GM18909 (cell line): Measurements from ENCODE around the gene DLAT.
"Not testable (repeated sequence)": the region's sequence is repeated elsewhere in the genome, so short reads cannot be mapped to it uniquely, and the experiment has no call there.

Experiments used
- ATAC-seq: cut with Tn5 transposase; IDR thresholded peaks from one replicate; pipeline ENCODE4 v1.9.1; 2021; ENCODE audit warnings: mild to moderate bottlenecking; ENCODE audit not compliant: unreplicated experiment, poor library complexity

DLAT gene

DNA sequence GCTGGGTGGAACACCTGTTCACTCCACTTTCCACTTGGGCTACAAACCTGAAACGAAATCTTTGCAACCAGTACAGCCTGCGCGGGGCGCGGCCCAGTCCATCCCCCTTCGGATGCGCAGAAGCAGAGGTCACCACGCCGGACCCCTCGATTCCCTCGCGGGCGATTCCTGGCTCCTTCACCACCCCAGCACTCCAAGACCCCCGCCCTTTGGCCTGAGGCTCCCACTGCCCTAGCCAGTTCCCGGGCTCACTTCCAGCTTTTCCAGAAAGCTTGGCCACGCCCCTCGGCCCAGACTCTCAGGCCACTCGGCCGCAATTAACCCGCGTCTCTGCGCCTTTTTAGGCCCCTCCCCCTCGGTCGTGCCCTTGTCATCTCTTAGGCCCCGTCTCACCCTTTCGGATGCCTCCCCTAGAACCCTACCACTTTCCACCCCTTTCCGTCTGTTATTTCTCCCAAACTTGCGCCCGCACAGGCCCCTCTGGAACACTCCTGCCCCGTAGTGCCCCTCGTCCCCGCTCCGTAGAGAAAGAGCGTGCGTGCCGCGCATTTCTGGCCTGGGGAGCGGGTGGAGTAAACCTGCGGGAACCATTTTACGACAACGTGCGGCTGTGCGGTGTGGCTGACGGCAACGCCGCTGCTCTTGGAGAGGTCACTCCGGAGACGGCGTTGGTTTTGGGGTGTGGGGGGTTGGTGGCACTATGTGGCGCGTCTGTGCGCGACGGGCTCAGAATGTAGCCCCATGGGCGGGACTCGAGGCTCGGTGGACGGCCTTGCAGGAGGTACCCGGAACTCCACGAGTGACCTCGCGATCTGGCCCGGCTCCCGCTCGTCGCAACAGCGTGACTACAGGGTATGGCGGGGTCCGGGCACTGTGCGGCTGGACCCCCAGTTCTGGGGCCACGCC, at the start of gene DLAT:
Gene DLAT, plus strand, starts transcription at position 636 of the 906 bp plus-strand sequence. Its CDS starts 65 bp downstream, at position 701.
- peak; percentile 79 for ATAC-seq

DNA sequence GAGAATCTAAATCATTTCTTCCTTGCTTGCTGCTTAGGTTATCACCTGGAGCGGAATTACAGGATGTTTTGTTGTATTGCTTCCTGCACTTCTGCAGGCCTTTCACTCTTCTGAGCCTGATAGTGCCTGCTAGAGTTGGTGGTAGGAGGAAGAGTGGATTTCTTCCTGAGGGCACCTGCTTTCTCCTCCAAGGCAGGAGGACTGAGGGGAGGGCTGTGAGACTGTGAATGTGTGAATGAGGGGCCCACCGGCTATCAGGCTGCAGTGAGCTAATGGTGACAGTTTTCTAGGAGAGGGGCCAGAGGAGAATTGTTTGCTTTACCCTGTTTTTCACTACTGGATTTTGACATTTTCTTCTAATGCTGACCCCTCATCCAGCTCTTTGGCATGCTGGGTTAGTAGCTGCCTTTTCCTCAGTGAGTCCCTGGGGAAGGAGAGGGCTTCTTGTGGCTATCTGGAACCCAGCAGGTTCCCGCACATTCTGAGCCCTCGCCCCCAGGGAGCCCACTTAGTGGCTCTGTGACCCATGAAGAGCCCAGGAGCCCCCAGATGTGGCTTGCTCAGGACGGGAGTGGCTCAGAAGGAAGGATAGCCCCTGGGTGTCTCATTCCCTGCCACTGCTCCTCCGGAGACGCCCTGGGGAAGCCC, 49.0 kb upstream of the DLAT start:
- ATAC-seq, result no peak

DNA sequence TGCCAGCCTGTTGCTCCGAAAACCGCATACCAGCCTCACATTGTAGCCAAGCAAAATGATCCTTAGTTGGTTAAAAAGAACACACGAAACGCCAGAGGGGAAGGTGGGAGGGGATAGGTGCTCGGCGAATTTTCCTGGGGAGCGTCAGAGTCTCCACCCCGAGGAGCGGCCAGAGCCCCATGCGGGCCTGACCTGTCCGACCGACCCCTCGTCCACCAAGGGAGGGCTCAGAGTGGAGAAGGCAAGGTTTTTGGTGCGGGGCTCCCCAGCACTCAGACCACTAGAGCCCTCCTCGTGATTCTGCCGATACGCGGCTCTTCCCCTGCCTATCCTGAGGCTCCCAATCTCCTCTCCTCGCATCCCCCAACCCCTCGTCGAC, 48.5 kb upstream of the DLAT start:
- ATAC-seq, result no peak

DNA sequence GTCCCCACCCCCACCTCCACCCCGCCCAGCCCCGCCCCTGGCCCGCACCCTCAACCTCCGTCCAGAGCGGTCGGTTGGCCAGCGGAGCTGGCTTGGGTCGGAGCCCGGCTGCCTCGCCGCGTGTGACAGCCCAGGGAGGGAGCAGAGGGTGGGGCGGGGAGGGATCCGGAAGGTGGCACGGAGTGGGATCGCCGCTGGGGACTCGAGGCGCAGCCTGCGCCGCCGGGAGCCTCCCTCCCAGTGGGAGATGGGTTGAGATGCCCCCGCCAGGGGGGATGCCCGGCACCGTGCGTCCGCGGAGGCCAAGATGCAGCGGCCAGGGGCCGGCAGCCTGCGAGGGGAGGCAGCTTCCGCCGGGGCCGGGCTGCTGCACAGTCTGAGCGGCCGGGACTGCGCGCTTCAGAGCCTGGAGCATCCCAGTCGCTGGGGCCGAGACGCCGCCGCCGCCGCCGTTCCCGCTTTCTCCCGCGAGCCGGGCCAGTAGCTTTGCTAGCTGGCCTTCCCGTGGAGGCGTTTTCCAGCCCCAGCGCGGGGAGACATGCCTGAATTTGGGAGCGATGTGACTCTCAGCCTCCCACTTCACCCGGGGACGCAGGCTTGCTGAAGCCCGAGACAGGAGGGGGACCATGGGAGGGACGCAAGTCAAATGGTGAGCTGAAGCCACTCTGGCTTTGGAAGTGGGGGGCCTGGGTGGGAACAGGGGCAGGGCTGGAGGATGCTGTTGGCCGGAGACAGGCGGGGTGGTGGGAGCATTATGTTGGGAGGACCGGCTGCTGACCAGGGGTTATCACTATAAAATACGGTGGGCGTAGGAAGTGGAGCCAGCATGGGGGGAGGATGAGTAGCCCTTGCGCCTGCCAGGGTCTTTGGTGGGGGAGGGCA, 47.8 kb upstream of the DLAT start:
- ATAC-seq, result peak; percentile 38

DNA sequence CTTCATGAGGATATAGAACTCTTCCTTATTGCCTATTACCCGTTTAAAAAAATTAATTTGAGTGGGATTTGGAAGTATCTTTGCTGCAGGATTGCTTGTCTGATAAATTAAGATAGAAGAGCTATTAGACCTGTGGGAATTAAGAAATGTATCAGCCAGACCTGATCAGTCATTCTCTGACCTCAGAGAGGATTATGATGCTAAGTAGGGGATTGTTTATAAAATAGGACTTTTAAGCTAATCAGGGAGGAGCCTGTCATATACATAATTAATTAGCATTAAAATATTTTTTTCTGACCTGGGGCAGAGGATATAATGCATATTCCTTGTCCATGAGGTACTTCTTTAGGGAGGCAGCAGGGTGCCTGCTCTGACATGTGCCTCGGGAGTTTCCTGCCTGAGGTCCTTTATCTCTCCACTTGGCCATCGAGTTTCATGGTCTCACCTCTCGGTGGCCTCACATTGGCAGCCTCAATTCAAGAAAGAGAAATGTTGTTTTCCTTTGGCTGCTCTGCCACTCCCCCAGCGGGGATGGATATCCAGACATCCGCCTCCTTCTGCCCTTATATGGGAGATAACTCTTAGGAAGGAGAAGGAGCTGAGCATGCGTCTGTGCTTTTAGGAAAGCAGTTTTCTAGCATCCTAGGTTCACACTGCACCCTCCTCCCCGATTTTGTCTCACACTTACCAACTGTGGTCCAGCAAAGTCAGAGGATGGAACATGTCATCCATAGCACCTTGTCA, 47.0 kb upstream of the DLAT start:
- ATAC-seq, result no peak

DNA sequence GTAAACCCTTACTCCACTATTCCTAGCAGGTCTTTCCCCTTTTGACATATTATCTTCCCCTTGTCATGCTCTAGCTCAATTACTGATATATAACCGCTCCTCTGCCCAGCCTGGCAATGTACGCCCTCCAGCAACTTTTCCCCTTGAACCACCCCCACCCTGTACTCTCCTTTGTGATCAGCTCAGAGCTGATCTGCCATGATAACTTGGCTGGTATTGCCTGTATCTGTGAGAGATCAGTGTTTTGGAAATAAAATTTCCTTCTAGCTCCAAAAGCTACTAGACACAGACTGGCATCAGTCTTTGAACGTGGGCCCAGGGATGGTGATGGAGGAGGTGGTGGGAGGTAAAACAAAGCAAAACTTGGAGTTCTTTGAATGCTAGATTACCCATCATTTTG, 45.1 kb upstream of the DLAT start:
- ATAC-seq, result no peak

DNA sequence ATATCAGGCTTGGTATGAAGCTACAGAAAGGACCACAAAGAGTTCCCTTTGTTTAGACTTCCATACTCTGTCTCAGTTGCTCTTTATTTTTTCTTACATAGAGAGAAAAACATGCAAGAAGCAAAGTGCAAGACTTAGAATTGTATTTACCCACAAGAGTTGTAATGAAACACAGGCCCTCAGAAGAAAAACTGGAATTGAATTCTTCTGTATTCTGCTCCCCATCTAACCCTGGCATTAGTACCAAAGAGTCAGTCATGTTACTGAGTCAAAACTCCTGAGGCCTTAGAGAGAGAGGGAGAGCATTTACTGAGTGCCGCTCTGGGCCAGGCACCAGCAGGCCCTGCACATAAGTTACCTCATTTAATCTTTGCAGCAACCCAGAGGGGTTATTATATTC, 43.9 kb upstream of the DLAT start:
- no peak for ATAC-seq

DNA sequence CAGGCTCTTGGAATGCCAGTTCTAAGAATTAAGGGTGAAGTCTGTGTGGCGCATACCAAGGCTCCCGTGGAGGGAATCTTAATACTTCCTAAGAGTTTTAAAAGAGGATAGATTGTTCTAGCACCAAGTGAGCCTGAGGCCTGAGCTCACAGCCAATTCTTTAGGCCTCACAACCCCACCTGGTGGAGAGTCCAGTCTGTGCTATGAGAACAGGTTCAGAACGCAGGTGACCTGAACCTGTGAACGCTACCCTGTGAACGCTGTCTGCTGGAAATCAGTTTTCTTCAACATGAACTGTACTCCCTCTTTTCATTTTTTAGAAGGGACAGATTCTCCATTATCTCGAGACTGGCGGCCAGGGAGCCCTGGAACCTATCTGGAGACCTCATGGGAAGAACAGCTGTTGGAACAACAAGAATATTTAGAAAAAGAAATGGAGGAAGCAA, 43.2 kb upstream of the DLAT start:
- ATAC-seq, result no peak

DNA sequence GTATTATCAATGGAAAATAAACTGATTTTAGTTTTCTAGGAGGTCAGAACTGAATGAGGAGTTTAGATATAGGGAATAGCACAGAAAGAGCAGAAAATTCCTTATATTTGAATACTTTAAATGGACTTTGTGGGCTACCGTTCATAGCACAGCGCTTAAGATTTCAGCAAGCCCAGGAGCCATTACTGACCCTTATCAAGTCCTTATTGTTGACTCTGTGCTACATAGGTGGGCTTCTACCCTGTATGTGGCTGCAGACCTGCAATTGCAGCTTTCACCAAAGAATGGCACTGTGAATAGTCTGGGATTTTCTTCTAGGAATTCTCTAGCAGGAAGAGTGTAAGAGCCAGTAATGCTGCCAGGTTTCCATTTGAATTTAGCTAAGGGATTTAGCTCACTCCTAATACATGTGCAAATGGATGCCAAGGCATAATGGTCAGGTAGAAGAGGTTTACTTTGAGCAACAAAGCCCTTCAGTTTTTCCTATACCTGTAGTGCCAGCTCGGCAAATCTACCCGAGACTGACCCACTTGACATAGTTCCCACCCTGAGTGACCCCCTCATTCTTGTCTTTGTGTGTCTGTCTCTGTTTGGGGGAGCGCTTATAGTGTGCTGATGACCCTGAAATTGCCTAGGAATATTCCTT, 42.5 kb upstream of the DLAT start:
- no peak for ATAC-seq

DNA sequence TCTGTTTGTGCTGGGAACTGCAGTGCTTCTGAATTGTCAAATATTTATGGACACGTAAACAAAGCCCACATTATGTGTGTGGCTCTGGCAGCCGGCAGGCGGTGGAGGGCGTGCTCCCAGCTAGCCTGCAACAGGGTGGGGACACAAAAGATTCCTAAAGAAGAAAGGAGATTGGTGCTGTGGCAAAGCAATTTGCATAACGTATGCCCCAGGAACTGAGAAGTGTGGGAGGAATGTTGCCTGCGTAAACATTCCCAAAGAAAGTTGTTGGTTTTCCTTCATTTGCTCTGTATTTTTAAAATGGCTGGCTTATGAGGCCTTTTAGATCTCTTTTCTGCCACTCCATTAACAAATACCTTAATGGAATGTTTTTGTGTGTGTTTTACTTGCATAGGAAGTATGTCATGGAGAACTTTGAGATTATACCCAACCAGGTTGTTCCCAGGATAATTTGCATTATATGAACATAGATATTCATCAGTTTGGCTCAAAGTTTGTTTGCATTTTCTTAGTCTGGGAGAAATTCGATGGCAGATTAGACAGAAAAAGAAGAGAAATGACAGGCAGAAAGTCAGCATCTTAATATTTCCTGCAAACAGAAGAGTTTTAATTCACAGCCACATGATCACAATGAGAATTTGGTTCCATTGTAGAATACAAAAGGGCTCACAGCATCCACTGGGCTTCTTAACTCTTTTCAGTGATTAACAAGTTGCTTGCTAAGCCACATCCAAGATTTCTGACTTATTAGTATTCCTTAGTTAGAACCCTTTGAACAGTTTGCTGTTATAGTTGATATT, 41.8 kb upstream of the DLAT start:
- ATAC-seq, result no peak

DNA sequence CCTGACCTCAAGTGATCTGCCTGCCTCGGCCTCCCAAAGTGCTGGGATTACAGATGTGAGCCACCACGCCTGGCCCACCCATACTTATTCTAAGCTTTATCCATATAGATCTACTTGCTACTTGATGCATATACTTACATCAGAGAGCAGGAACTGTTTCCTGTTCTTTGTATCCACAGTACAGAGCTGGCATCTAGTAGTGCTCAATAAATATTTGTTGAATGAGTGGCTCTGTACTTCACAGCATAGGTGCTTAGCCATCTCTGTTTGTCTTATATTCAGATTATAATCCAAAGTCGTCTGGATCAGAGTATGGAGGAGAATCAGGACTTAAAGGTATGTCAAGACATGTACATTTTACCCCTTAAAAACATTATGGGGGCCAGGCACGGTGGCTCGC, 38.6 kb upstream of the DLAT start:
- no peak for ATAC-seq

DNA sequence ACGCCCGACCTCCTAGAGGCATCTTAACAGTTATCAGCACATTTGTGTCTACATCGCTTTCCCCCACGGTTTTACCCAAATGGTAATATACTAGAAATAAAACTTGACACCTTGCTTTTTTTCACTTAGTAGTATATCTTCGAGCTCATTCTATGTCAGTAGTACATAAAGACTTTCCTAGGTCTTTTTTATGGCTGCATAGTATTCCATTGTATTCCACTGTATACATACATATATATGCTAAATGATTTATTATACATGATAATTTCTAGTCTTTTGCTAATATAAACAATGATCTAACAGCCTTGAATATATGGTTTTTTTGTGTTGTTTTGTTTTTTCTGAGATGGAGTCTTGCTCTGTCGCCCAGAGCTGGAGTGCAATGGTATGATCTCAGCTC, 34.8 kb upstream of the DLAT start:
- no peak for ATAC-seq

DNA sequence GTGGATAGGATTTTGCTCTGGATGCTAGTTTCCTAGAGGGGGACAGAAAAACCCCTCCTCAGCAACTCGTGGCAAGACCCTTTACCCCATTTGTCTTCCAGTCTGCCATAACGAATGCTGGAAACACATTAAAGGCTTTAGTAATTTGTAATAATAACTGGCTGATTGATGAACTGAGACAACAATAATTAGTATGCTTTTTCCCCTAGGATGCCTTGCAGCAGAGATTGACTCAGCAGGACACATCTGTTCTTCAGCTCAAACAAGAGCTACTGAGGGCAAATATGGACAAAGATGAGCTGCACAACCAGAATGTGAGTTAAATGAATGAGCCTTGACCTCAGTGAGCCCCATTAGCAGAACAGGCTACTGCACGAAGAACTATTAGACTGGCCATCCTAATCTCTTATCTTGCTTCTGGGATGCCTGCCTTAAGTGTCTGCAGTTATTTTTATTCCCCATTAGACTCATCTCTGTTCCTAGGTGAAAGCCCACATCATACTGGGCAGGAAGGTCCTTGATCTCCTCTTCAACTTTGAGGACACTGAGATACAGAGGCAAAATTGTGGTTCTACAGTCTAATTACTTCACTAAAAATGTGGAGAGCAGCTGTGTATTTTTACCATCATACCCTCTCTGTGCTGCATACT, 32.9 kb upstream of the DLAT start:
- ATAC-seq, result no peak

DNA sequence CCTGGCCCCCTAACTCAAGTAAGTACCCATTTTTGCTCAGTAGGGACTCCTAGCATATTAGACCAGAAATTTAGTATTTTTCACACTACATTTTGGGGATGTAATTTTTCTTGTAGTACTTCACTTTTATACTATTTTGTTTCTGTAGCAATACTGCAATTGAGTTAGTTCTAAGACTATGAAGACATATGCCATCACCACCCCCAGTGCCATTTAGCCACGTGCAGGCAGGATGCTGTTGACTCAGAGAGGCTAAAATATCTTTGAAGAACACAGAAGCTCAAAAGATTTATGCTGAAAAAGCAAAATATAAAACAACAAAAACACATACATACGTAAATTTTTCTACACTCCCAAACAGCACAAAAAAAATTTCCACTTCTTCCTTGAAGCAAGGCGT, 29.1 kb upstream of the DLAT start:
- no peak for ATAC-seq

DNA sequence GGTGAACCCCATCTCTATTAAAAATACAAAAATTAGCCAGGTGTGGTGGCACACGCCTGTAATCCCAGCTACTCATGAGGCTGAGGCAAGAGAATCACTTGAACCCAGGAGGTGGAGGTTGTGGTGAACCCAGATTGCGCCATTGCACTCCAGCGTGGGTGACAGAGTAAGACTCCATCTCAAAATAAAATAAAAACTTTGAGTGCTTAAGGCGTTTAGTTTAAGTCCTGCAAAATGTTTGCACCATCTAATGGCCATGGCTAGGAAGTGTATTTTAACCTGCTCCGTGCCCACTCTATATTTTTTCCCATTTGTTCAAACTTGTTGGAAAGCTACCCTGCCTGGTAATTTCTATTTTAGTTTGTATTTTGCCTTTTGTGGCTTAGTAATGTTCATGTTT, 28.5 kb upstream of the DLAT start:
- not testable (repeated sequence) for ATAC-seq

DNA sequence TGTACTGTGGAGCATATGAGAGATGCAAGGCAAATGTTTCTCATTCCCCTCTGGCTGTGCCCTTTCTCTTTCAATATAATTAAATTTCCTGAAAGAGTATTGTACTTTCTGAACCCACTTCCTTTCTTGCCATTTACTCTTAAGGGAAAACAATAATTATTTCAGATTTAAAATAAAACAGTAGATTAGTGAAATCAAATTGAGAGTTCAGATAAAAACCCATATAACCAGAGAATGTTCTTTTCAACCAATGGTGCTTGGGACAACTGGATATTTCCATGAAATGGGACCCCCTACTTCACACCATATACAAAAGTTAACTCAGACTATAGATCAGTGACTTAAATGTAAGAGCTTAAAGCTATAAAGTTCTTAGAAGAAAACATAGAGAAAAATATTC, 26.1 kb upstream of the DLAT start:
- no peak for ATAC-seq

DNA sequence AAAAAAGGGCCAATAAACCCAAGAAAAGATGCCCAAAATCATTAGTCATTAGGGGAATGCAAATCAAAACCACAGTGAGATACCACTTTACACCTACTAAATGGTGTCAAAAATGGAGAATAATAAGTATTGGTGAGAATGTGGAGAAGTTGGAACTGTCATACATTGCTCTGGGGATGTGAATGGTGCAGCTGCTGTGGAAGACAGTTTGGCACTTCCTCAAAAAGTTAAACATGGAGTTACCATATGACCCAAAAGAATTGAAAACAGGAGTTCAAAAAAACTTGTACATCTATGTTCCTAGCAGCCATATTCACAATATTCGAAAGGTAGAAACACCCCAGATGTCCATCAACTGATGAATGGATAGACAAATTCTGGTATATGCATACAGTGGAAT, 24.5 kb upstream of the DLAT start:
- no peak for ATAC-seq

DNA sequence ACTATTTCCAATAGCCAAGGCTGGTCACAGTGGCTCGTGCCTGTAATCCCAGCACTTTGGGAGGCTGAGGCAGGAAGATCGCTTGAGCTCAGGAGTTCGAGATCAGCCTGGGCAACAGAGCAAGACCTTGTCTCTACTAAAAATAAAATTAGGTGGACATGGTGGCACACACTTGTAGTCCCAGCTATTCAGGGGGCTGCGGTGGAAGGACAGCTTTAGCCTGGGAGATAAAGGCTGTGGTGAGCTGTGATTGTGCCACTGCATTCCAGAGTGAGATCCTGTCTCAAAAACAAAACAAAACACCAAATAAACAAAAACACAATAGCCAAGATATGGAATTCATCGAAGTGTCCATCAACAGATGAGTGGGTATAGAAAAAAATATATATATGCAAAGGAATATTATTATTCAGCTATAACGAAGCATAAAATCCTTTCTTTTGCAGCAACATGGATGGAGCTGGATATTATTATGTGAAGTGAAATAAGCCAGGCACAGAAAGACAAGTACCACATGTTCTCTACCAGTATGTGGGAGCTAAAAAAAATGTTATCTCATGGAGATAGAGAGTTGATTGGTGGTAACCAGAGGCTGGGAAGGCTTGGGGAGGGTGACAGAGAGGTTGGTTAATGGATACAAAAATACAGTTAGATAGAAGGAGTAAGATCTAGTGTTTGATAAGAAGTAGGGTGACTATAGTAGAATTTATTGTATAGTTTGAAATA, 22.6 kb upstream of the DLAT start:
- no peak for ATAC-seq
